A673 (cell line): ENCODE results near the gene SAP30BP. TPM values are rescaled to one million over a fixed set of nuclear protein-coding genes. Genes with fewer than 3 reads are reported as not detected.
A peak's percentile ranks its signal among the peaks of the same experiment; 100 is the strongest.

Experiments used
- BruUV-seq: library from RNA; stranded (reverse); fragments of 400-500 nt; replicated peaks from 2 replicates; lab custom pipeline; 2021; lab: Mats Ljungman, UMichigan
- CTCF ChIA-PET: fragments of 300-600 bp; sonication (Branson Sonifier 250); formaldehyde crosslinking; loops from one replicate; lab custom pipeline; 2022; ENCODE audit warnings: antibody characterized with exemption; lab: Charles Lee
- POLR2A ChIA-PET: fragments of 300-600 bp; sonication (Branson Sonifier 250); formaldehyde crosslinking; loops from one replicate; lab custom pipeline; 2022; ENCODE audit warnings: antibody characterized with exemption; ENCODE audit not compliant: low non-redundant PET; lab: Charles Lee
- DNase-seq: peaks from one replicate; pipeline ENCODE4 v3.0.0-alpha.2; 2015; ENCODE audit warnings: low spot score
- H3K27ac ChIP-seq: fragments of 200-600 bp; sonication (generic); 2 replicates; pipeline ENCODE4 v1.5.1; 2016; ENCODE audit warnings: mixed run types, low read depth, mild to moderate bottlenecking, mixed read lengths, antibody characterized with exemption, low read length; ENCODE audit not compliant: poor library complexity, severe bottlenecking
- H3K27me3 ChIP-seq: fragments of 200-600 bp; sonication (generic); replicated peaks from 2 replicates; pipeline ENCODE4 v1.6.1; 2017; ENCODE audit warnings: mixed run types, low read depth, mild to moderate bottlenecking, mixed read lengths, antibody characterized with exemption, low read length; ENCODE audit not compliant: insufficient read depth, poor library complexity
- H3K36me3 ChIP-seq: fragments of 200-600 bp; sonication (generic); 2 replicates; pipeline ENCODE4 v1.6.1; 2016; ENCODE audit warnings: mixed run types, mild to moderate bottlenecking, mixed read lengths, antibody characterized with exemption, low read length; ENCODE audit not compliant: insufficient read depth, poor library complexity, severe bottlenecking
- H3K4me1 ChIP-seq: fragments of 200-600 bp; sonication (generic); 2 replicates; pipeline ENCODE4 v1.6.1; 2017; ENCODE audit warnings: mixed run types, mild to moderate bottlenecking, mixed read lengths, antibody characterized with exemption, low read length; ENCODE audit not compliant: insufficient read depth, poor library complexity, severe bottlenecking
- H3K4me3 ChIP-seq: fragments of 200-600 bp; sonication (generic); 2 replicates; pipeline ENCODE4 v1.5.1; 2016; ENCODE audit warnings: low read depth, mixed run types, mild to moderate bottlenecking, mixed read lengths, low read length; ENCODE audit not compliant: poor library complexity, severe bottlenecking
- H3K9me3 ChIP-seq: fragments of 200-600 bp; sonication (generic); 2 replicates; pipeline ENCODE4 v1.6.1; 2016; ENCODE audit warnings: mixed run types, low read depth, mild to moderate bottlenecking, mixed read lengths, antibody characterized with exemption, low read length; ENCODE audit not compliant: poor library complexity, severe bottlenecking
- CTCF ChIP-seq: fragments of 300-800, 200-600 bp; sonication (generic); conservative IDR thresholded peaks from 2 replicates; pipeline ENCODE4 v1.5.1; 2017; ENCODE audit warnings: low read depth, mild to moderate bottlenecking, antibody characterized with exemption, low read length, moderate library complexity, mixed read lengths
- EZH2 ChIP-seq: fragments of 200-600 bp; sonication (generic); IDR thresholded peaks from 2 replicates; pipeline ENCODE4 v1.6.1; 2017; ENCODE audit warnings: borderline replicate concordance, low read depth, mild to moderate bottlenecking, mixed read lengths, antibody characterized with exemption, low read length; ENCODE audit not compliant: poor library complexity, severe bottlenecking
- intact Hi-C: fragments of 100-400 bp; cut with micrococcal nuclease; formaldehyde crosslinking; loops from one replicate; pipeline ENCODE4 v1.10.0; 2022; ENCODE audit not compliant: unreplicated experiment
- total RNA-seq: library from RNA; stranded (reverse); gene quantifications from 2 replicates; pipeline ENCODE4 v1.2.3, GENCODE V29; 2021

Gene SAP30BP
- total RNA-seq, 1 experiment from 2014 or later: 98.1 TPM

- H3K4me1 ChIP-seq: peaks cover 14% of the 10 kb centered on the region
- no peaks in the 10 kb centered on the region for H3K36me3 ChIP-seq
- no peak for DNase-seq
- intact Hi-C loops: no loop called here
- no peaks in the 10 kb centered on the region for H3K9me3 ChIP-seq
- H3K27me3 ChIP-seq: no peaks in the 10 kb centered on the region
- no peak overlapping the region for H3K4me3 ChIP-seq
- no TSS peak for BruUV-seq
- TF ChIP-seq CTCF (no peak), EZH2 (no peak)
- ChIA-PET POLR2A (no interaction called here), CTCF (interaction anchor here (0.6 kb wide), 1 partner anchor 14 kb away, joined by 4 read pairs; no protein-coding TSS in a partner anchor)
- H3K27ac ChIP-seq: no peak overlapping the region
These were observed 35.8 kb upstream of the SAP30BP start for GRCh38 chr17:75631353-75631752.

GRCh38 chr17:75632428-75632827 is 34.7 kb upstream of the SAP30BP start:
- POLR2A ChIA-PET: no interaction called here
- intact Hi-C loops: no loop called here
- no peak overlapping the region for H3K27ac ChIP-seq
- TF ChIP-seq EZH2 (no peak), CTCF (no peak)
- H3K36me3 ChIP-seq: no peaks in the 10 kb centered on the region
- CTCF ChIA-PET: interaction anchor here (0.5 to 2.9 kb wide), 13 partner anchors 8 to 342 kb away, joined by 3 to 95 read pairs (median 5); partner anchors contain the start of genes RECQL5 and SAP30BP
- peaks cover 14% of the 10 kb centered on the region for H3K4me1 ChIP-seq
- H3K27me3 ChIP-seq: no peaks in the 10 kb centered on the region
- no peak overlapping the region for H3K4me3 ChIP-seq
- no peaks in the 10 kb centered on the region for H3K9me3 ChIP-seq
- no peak for DNase-seq
- BruUV-seq: no TSS peak

GRCh38 chr17:75632863-75633485 is 34.2 kb upstream of the SAP30BP start, which contains the start of gene SMIM5:
TSS of gene SMIM5 (plus strand) at chr17:75633434. CDS start at chr17:75640202, 6,768 bp downstream.
- peak within 1 kb of the TSS; percentile 22 for H3K4me3 ChIP-seq
- ChIA-PET POLR2A (no interaction called here), CTCF (interaction anchor here (0.5 to 2.9 kb wide), 16 partner anchors 8 to 341 kb away, joined by 3 to 95 read pairs (median 4); partner anchors contain the start of genes RECQL5 and SAP30BP)
- H3K36me3 ChIP-seq: no peaks in the 10 kb centered on the region
- intact Hi-C loops: loop anchor here (1.0 kb wide), 1 partner anchor 114 kb away; no protein-coding TSS in a partner anchor
- DNase-seq: peak; percentile 82
- BruUV-seq: no TSS peak
- H3K27ac ChIP-seq: no peak within 1 kb of the TSS
- H3K4me1 ChIP-seq: peaks cover 14% of the 10 kb centered on the region
- no peaks in the 10 kb centered on the region for H3K9me3 ChIP-seq
- peak; percentile 98 for TF ChIP-seq CTCF
- TF ChIP-seq EZH2: no peak
- no peaks in the 10 kb centered on the region for H3K27me3 ChIP-seq
